ENCODE results near the gene ITGBL1. TPM values are rescaled to one million over a fixed set of nuclear protein-coding genes. Genes with fewer than 3 reads are reported as not detected.

ITGBL1 gene
- total and polyA plus RNA-seq, 2 experiments from 2014 or later = 0.29 TPM; not detected in 1

- TF ChIP-seq ZNF462 (CRISPR knock-in tag; IDR thresholded peaks at IDR 0.05) (no peak), ZNF114 (CRISPR knock-in tag; IDR thresholded peaks at IDR 0.05) (no peak), JUNB (IDR thresholded peaks at IDR 0.05; ENCODE audit: unreplicated experiment) (no peak), POLR2AphosphoS5 (IDR thresholded peaks at IDR 0.05; ENCODE audit: low read depth) (no peak), CTCF (conservative IDR thresholded peaks at IDR 0.05; ENCODE audit: low read depth in 2 of 2) (no peak), CREB1 (CRISPR knock-in tag; IDR thresholded peaks at IDR 0.05; ENCODE audit: low read depth) (no peak), EZH2phosphoT487 (IDR thresholded peaks at IDR 0.05; ENCODE audit: unreplicated experiment) (no peak), STAT1 (IDR thresholded peaks at IDR 0.05; ENCODE audit: unreplicated experiment) (no peak)
Measured at GRCh38 chr13:101634142-101634541, 181.7 kb downstream of the ITGBL1 start (continued).

DNA sequence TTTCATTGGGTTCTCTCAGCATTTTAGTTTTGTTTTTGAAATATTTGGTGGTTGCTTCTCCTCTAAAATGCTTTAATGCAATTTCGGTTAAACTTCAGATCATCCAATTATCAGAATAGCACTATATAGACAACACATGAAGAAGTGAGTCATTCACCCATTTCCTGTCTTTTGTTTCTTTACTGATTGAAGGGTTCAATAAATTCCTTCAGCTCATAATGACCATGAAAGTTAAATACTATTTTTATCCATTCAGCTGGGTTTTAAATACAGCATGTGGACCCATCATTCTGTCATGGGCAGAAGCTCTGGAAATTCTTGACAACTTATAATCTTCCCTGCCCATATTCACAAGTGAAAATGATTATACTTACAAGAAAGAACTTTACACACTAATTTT lies 187.2 kb downstream of the ITGBL1 start:
- Histone ChIP-seq H3K4me1 (ENCODE audit: insufficient read depth) (0 out of 2 replicates have a peak, but pooled peaks cover 5% of the 10 kb centered on the region), H3K36me3 (ENCODE audit: insufficient read depth) (no peaks in the 10 kb centered on the region), H3K27me3 (ENCODE audit: insufficient read depth) (no peaks in the 10 kb centered on the region), H3K27ac (ENCODE audit: low read depth) (no peak overlapping the region), H3K9me2 (ENCODE audit: insufficient read depth) (no peaks in the 10 kb centered on the region; the same call in 1 of the 2 replicates), H2AFZ (no peak overlapping the region), H3K4me2 (no peak overlapping the region), H3K79me2 (replicated peaks; ENCODE audit: insufficient read depth) (no peaks in the 10 kb centered on the region), H3F3A (replicated peaks; ENCODE audit: low read depth) (no peaks in the 10 kb centered on the region), H3K4me3 (no peak overlapping the region), H4K20me1 (replicated peaks; ENCODE audit: insufficient read depth) (no peaks in the 10 kb centered on the region)
- Mint-ChIP-seq H3K36me3 (ENCODE audit: low read depth) (no peaks in the 10 kb centered on the region), H3K27me3 (ENCODE audit: insufficient read depth, low read depth, poor library complexity) (no peaks in the 10 kb centered on the region), H3K9me3 (no peaks in the 10 kb centered on the region; the same call in 2 of the 3 replicates), H3K4me3 (no peak overlapping the region), H3K4me1 (no peaks in the 10 kb centered on the region), H3K27ac (no peak overlapping the region)
- DNase-seq (ENCODE audit: low spot score) (no peak), ATAC-seq (no peak)
- TF ChIP-seq CREB1 (CRISPR knock-in tag; IDR thresholded peaks at IDR 0.05; ENCODE audit: low read depth) = no peak
- TF ChIP-seq, protein P1, sequence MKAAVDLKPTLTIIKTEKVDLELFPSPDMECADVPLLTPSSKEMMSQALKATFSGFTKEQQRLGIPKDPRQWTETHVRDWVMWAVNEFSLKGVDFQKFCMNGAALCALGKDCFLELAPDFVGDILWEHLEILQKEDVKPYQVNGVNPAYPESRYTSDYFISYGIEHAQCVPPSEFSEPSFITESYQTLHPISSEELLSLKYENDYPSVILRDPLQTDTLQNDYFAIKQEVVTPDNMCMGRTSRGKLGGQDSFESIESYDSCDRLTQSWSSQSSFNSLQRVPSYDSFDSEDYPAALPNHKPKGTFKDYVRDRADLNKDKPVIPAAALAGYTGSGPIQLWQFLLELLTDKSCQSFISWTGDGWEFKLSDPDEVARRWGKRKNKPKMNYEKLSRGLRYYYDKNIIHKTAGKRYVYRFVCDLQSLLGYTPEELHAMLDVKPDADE (IDR thresholded peaks at IDR 0.05) = no peak
- no peak for TF ChIP-seq POLR2AphosphoS5 (IDR thresholded peaks at IDR 0.05; ENCODE audit: low read depth)
- TF ChIP-seq, protein P2, sequence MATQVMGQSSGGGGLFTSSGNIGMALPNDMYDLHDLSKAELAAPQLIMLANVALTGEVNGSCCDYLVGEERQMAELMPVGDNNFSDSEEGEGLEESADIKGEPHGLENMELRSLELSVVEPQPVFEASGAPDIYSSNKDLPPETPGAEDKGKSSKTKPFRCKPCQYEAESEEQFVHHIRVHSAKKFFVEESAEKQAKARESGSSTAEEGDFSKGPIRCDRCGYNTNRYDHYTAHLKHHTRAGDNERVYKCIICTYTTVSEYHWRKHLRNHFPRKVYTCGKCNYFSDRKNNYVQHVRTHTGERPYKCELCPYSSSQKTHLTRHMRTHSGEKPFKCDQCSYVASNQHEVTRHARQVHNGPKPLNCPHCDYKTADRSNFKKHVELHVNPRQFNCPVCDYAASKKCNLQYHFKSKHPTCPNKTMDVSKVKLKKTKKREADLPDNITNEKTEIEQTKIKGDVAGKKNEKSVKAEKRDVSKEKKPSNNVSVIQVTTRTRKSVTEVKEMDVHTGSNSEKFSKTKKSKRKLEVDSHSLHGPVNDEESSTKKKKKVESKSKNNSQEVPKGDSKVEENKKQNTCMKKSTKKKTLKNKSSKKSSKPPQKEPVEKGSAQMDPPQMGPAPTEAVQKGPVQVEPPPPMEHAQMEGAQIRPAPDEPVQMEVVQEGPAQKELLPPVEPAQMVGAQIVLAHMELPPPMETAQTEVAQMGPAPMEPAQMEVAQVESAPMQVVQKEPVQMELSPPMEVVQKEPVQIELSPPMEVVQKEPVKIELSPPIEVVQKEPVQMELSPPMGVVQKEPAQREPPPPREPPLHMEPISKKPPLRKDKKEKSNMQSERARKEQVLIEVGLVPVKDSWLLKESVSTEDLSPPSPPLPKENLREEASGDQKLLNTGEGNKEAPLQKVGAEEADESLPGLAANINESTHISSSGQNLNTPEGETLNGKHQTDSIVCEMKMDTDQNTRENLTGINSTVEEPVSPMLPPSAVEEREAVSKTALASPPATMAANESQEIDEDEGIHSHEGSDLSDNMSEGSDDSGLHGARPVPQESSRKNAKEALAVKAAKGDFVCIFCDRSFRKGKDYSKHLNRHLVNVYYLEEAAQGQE (IDR thresholded peaks at IDR 0.05; ENCODE audit: unreplicated experiment) = no peak
- no peak for TF ChIP-seq NANOG (IDR thresholded peaks at IDR 0.05; ENCODE audit: borderline replicate concordance)
- no peak for TF ChIP-seq ZNF331 (CRISPR knock-in tag; IDR thresholded peaks at IDR 0.05; ENCODE audit: low read depth)
- no peak for TF ChIP-seq ZNF114 (CRISPR knock-in tag; IDR thresholded peaks at IDR 0.05)

Measured in GM23338 (cell line).